HL-60 (cell line): ENCODE data around the gene DYNC1H1.

Experiments
- DNase-seq, 2 experiments: peaks; one replicate each; pipeline ENCODE4 v3.0.0-alpha.2; 2010 to 2020; ENCODE audit warnings: low read depth in 1 of 2, low spot score in 1 of 2
- H3K27ac ChIP-seq: fragments of 250-450 bp; sonication (Bioruptor Pico); replicated peaks from 2 replicates; pipeline ENCODE4 v1.5.1; 2020; ENCODE audit warnings: mild to moderate bottlenecking, moderate library complexity
- H3K27me3 ChIP-seq: fragments of 250-450 bp; sonication (Bioruptor Pico); 2 replicates; pipeline ENCODE4 v1.5.1; 2021; ENCODE audit warnings: mild to moderate bottlenecking, moderate library complexity; ENCODE audit not compliant: insufficient read depth, poor library complexity, severe bottlenecking
- H3K4me3 ChIP-seq: replicated peaks from 2 replicates; pipeline ENCODE4 v1.5.1; 2011; ENCODE audit warnings: mild to moderate bottlenecking, control low read depth, low read length; ENCODE audit not compliant: insufficient read depth
- GABPA ChIP-seq: IDR thresholded peaks from 2 replicates; pipeline ENCODE4 v1.6.1; 2012; ENCODE audit warnings: low read depth
- POLR2AphosphoS5 ChIP-seq: IDR thresholded peaks from 2 replicates; pipeline ENCODE4 v1.6.1; 2012; ENCODE audit warnings: low read depth
- REST ChIP-seq: IDR thresholded peaks from 2 replicates; pipeline ENCODE4 v1.6.1; 2012; ENCODE audit warnings: low read depth; ENCODE audit not compliant: insufficient replicate concordance
- SPI1 ChIP-seq: IDR thresholded peaks from 2 replicates; pipeline ENCODE4 v1.6.1; 2012; ENCODE audit warnings: low read depth, mild to moderate bottlenecking, borderline replicate concordance
- TF ChIP-seq, protein P1 (sequence below): IDR thresholded peaks from one replicate; pipeline ENCODE4 v1.5.1; 2011; ENCODE audit warnings: low read length, control low read depth, inconsistent platforms; ENCODE audit not compliant: insufficient read depth

DYNC1H1 gene

DNA sequence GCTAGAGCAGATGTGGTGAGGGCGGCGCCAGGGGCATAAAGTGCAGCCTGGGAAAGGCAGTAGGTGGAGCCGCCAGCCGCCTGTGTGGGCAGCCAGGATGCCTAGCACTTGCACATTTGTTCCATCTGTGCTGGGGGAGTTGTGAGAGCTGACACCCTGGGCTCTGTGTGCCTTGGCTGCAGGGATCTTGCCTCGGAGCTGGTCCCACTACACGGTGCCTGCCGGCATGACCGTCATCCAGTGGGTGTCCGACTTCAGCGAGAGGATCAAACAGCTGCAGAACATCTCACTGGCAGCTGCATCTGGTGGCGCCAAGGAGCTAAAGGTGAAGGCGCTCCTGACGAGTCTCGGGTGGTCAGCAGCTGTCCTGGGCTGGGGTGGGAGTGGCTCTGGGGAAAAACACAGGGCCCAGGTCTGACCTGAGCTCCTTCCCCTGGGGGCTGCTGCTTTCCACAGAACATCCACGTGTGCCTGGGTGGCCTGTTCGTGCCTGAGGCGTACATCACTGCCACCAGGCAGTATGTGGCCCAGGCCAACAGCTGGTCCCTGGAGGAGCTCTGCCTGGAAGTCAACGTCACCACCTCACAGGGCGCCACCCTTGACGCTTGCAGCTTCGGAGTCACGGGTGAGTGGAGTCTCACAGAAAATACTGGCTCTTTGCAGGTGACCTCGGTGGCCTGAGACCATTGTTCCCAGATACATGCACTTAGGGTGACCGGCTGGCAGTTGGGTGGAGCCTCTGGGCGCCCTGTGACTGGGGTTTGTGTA, 85.1 kb downstream of the DYNC1H1 start:
- DNase-seq, result no peak
- no peak overlapping the region for H3K4me3 ChIP-seq
- H3K27ac ChIP-seq, result no peak overlapping the region
- H3K27me3 ChIP-seq, result no peaks in the 10 kb centered on the region
- TF ChIP-seq SPI1 (no peak), GABPA (no peak), POLR2AphosphoS5 (no peak), REST (no peak)
- TF ChIP-seq, protein P1, sequence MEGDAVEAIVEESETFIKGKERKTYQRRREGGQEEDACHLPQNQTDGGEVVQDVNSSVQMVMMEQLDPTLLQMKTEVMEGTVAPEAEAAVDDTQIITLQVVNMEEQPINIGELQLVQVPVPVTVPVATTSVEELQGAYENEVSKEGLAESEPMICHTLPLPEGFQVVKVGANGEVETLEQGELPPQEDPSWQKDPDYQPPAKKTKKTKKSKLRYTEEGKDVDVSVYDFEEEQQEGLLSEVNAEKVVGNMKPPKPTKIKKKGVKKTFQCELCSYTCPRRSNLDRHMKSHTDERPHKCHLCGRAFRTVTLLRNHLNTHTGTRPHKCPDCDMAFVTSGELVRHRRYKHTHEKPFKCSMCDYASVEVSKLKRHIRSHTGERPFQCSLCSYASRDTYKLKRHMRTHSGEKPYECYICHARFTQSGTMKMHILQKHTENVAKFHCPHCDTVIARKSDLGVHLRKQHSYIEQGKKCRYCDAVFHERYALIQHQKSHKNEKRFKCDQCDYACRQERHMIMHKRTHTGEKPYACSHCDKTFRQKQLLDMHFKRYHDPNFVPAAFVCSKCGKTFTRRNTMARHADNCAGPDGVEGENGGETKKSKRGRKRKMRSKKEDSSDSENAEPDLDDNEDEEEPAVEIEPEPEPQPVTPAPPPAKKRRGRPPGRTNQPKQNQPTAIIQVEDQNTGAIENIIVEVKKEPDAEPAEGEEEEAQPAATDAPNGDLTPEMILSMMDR, result no peak

DNA sequence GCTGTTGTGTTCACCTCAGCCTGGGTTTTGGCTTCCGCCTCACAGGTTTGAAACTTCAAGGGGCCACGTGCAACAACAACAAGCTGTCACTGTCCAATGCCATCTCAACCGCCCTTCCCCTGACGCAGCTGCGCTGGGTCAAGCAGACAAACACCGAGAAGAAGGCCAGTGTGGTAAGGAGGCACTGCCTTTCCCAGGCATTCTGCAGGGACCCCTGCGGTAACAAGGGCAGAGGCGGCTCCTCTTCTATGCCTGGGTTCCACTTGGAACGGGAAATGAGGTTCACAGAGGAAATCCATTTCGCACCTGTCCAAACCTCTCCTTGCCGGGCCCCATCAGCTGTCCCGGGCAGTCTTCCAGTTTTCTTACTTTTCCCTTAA, 85.6 kb downstream of the DYNC1H1 start:
- TF ChIP-seq POLR2AphosphoS5 (no peak), REST (no peak), SPI1 (no peak), GABPA (no peak)
- TF ChIP-seq, protein P1, result no peak
- Histone ChIP-seq H3K4me3 (no peak overlapping the region), H3K27me3 (no peaks in the 10 kb centered on the region), H3K27ac (no peak overlapping the region)
- no peak for DNase-seq

DNA sequence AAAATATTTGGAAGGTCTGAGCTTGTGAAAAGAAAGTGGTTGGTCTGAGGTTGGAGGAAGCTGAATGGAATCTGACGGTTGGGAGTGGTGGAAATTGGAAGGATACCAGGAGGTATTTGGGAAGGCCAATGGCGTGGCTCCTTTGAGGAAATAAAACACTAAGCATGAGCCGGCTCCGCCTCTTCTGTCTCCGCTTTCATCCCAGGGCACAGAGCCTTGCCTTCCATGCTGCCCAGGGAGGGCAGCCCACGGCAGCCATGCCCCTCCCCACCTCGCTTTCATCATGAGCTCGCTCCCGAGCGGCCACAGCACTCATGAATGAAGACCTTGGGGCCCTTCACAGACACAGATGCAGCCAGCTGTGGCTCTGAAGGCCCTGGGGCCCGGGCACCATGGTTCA, 86.3 kb downstream of the DYNC1H1 start:
- DNase-seq, result no peak
- Histone ChIP-seq H3K4me3 (no peak overlapping the region), H3K27me3 (no peaks in the 10 kb centered on the region), H3K27ac (no peak overlapping the region)
- TF ChIP-seq, protein P1, result no peak
- TF ChIP-seq POLR2AphosphoS5, result no peak
- TF ChIP-seq REST, result no peak
- TF ChIP-seq SPI1, result no peak
- no peak for TF ChIP-seq GABPA
